GM12878 (cell line): ENCODE measurements around the gene SYNJ2. TPM values are rescaled to one million over a fixed set of nuclear protein-coding genes. Genes with fewer than 3 reads are reported as not detected.

Source experiments
- ATAC-seq: fragments of 200-7000 bp; cut with Tn5 transposase; 3 replicates; pipeline ENCODE4 v1.9.1; 2020; ENCODE audit warnings: mild to moderate bottlenecking, moderate library complexity
- BruUV-seq: library from RNA; stranded (reverse); fragments of 400-500 nt; replicated peaks from 2 replicates; lab custom pipeline; 2021; lab: Mats Ljungman, UMichigan
- CTCF ChIA-PET: fragments of 300-600 bp; sonication (Branson Sonifier 250); formaldehyde crosslinking; extraction: SDS; loops from one replicate; lab custom pipeline; 2021; ENCODE audit warnings: inconsistent platforms; lab: Yijun Ruan, JAX
- POLR2A ChIA-PET: fragments of 350-600 bp; formaldehyde crosslinking; extraction: SDS; loops from one replicate; lab custom pipeline; 2021; ENCODE audit warnings: inconsistent platforms; lab: Charles Lee
- RAD21 ChIA-PET: fragments of 300-600 bp; sonication (Branson Sonifier 250); formaldehyde crosslinking; loops from one replicate; lab custom pipeline; 2023; ENCODE audit warnings: antibody characterized with exemption; ENCODE audit not compliant: unreplicated experiment; lab: Charles Lee
- SMC1A ChIA-PET: fragments of 300-600 bp; sonication (Branson Sonifier 250); formaldehyde crosslinking; loops from one replicate; lab custom pipeline; 2023; ENCODE audit not compliant: unreplicated experiment, uncharacterized antibody; lab: Charles Lee
- DNase-seq: peaks from one replicate; pipeline ENCODE4 v3.0.0-alpha.2; 2011; ENCODE audit warnings: low read depth, low spot score
- FAIRE-seq: peaks from 3 replicates; lab custom pipeline; 2011; peaks lifted over from hg19 to GRCh38; lab: Jason Lieb, UNC
- H2AFZ ChIP-seq: 2 replicates; pipeline ENCODE4 v1.6.0; 2011; ENCODE audit warnings: low read depth, low read length, control low read depth; ENCODE audit not compliant: control insufficient read depth
- H3K27ac ChIP-seq: 2 replicates; pipeline ENCODE4 v1.5.1; 2011; ENCODE audit warnings: control low read depth; ENCODE audit not compliant: control insufficient read depth, insufficient read depth
- H3K27me3 ChIP-seq, 2 experiments: replicated peaks in 1 of 2; 2 replicates each; pipeline versions ENCODE4 v1.6.0 to v1.6.1; 2011; ENCODE audit warnings: low read length in 1 of 2; ENCODE audit not compliant: control insufficient read depth in 2 of 2, insufficient read depth in 2 of 2
- H3K36me3 ChIP-seq, 2 experiments: 2 replicates each; pipeline ENCODE4 v1.5.1; 2011; ENCODE audit warnings: low read length in 1 of 2; ENCODE audit not compliant: control insufficient read depth in 2 of 2, insufficient read depth in 2 of 2
- H3K4me1 ChIP-seq: 2 replicates; pipeline ENCODE4 v1.6.1; 2011; ENCODE audit warnings: mild to moderate bottlenecking, low read length, moderate library complexity, mixed read lengths; ENCODE audit not compliant: control insufficient read depth, insufficient read depth
- H3K4me2 ChIP-seq: 2 replicates; pipeline ENCODE4 v1.6.0; 2011; ENCODE audit warnings: control low read depth; ENCODE audit not compliant: control insufficient read depth, insufficient read depth
- H3K4me3 ChIP-seq: fragments of 200-600 bp; sonication (generic); 2 replicates; pipeline ENCODE4 v1.5.1; 2016
- H3K79me2 ChIP-seq: 2 replicates; pipeline ENCODE4 v1.6.0; 2011; ENCODE audit warnings: low read length; ENCODE audit not compliant: control insufficient read depth, insufficient read depth
- H3K9ac ChIP-seq: 2 replicates; pipeline ENCODE4 v1.8.0; 2011; ENCODE audit warnings: low read length, control low read depth, mixed read lengths; ENCODE audit not compliant: control insufficient read depth, insufficient read depth
- H3K9me3 ChIP-seq: replicated peaks from 3 replicates; pipeline ENCODE4 v1.5.1; 2011; ENCODE audit warnings: mild to moderate bottlenecking, low read length; ENCODE audit not compliant: control insufficient read depth, insufficient read depth
- H4K20me1 ChIP-seq: 2 replicates; pipeline ENCODE4 v1.6.0; 2011; ENCODE audit not compliant: control insufficient read depth, insufficient read depth
- ATF2 ChIP-seq: IDR thresholded peaks from 2 replicates; pipeline ENCODE4 v1.6.1; 2012; ENCODE audit warnings: low read length, inconsistent platforms
- ETV6 ChIP-seq, 2 experiments: fragments of 450-650 bp in 1 of 2; IDR thresholded peaks in 1 of 2; conservative IDR thresholded peaks in 1 of 2; 2 replicates each; pipeline ENCODE4 v1.6.1; 2014; ENCODE audit warnings: antibody characterized with exemption in 1 of 2, borderline replicate concordance in 1 of 2, low read depth in 1 of 2, mild to moderate bottlenecking in 1 of 2, moderate library complexity in 1 of 2
- HCFC1 ChIP-seq: fragments of 150-350 bp; IDR thresholded peaks from 2 replicates; pipeline ENCODE4 v1.6.1; 2014; ENCODE audit warnings: low read length
- IKZF1 ChIP-seq: fragments of 450-650 bp; conservative IDR thresholded peaks from 2 replicates; pipeline ENCODE4 v1.6.1; 2017; ENCODE audit warnings: antibody characterized with exemption, mild to moderate bottlenecking
- IKZF2 ChIP-seq, 2 experiments: fragments of 450-650 bp; IDR thresholded peaks; 2 replicates each; pipeline ENCODE4 v1.6.1; 2017; ENCODE audit warnings: mild to moderate bottlenecking in 2 of 2, moderate library complexity in 2 of 2
- MEF2A ChIP-seq: IDR thresholded peaks from 2 replicates; pipeline ENCODE4 v1.6.1; 2011; ENCODE audit warnings: low read depth, mild to moderate bottlenecking, low read length, moderate library complexity; ENCODE audit not compliant: insufficient read depth
- MTA2 ChIP-seq: fragments of 450-650 bp; IDR thresholded peaks from 2 replicates; pipeline ENCODE4 v1.6.1; 2016; ENCODE audit warnings: low read depth, mild to moderate bottlenecking, moderate library complexity
- NFXL1 ChIP-seq: fragments of 450-650 bp; IDR thresholded peaks from 2 replicates; pipeline ENCODE4 v1.6.1; 2017; ENCODE audit warnings: antibody characterized with exemption, mild to moderate bottlenecking, borderline replicate concordance
- PML ChIP-seq: IDR thresholded peaks from 2 replicates; pipeline ENCODE4 v1.6.1; 2012; ENCODE audit warnings: low read length, inconsistent platforms
- POU2F2 ChIP-seq: IDR thresholded peaks from 3 replicates; pipeline ENCODE4 v1.6.1; 2011; ENCODE audit warnings: low read depth, mild to moderate bottlenecking, low read length, borderline replicate concordance
- RELB ChIP-seq: fragments of 450-650 bp; IDR thresholded peaks from 2 replicates; pipeline ENCODE4 v1.6.1; 2017; ENCODE audit warnings: low read depth, mild to moderate bottlenecking, moderate library complexity
- SMARCA5 ChIP-seq: fragments of 450-650 bp; IDR thresholded peaks from 2 replicates; pipeline ENCODE4 v1.6.1; 2017; ENCODE audit warnings: mild to moderate bottlenecking
- SP1 ChIP-seq: IDR thresholded peaks from one replicate; pipeline ENCODE4 v1.6.1; 2011; ENCODE audit warnings: low read depth, low read length
- SPI1 ChIP-seq: IDR thresholded peaks from 2 replicates; pipeline ENCODE4 v1.6.1; 2011; ENCODE audit warnings: low read depth, mild to moderate bottlenecking, low read length, moderate library complexity, borderline replicate concordance; ENCODE audit not compliant: insufficient read depth
- ZBTB4 ChIP-seq: fragments of 450-650 bp; formaldehyde crosslinking; IDR thresholded peaks from 2 replicates; pipeline ENCODE4 v1.4.0; 2022; ENCODE audit warnings: mild to moderate bottlenecking, moderate library complexity
- ZNF384 ChIP-seq: IDR thresholded peaks from 2 replicates; pipeline ENCODE4 v1.6.1; 2012; ENCODE audit warnings: low read depth, mild to moderate bottlenecking, low read length, improper control_type of control experiment, borderline replicate concordance
- WGBS: methylation state at CpG from one replicate; pipeline ENCODE4 v1.1.6; 2016; ENCODE audit warnings: low lambda C conversion rate; ENCODE audit not compliant: insufficient replicate concordance, insufficient coverage; ENCODE audit errors: missing lambda C conversion rate; 5-methylcytosine and 5-hydroxymethylcytosine counted together
- in situ Hi-C: fragments of 300-500 bp; cut with MboI; formaldehyde crosslinking; loops from 9 replicates; pipeline ENCODE4 v1.14.3; 2018; ENCODE audit warnings: mixed read lengths
- intact Hi-C: fragments of 100-400 bp; cut with micrococcal nuclease; formaldehyde crosslinking; loops from one replicate; pipeline ENCODE4 v1.14.2; 2022; ENCODE audit not compliant: unreplicated experiment
- polyA plus RNA-seq, 11 experiments: library from polyadenylated mRNA; depleted of rRNA in 4 of 11; unstranded in 6 of 11; stranded (reverse) in 5 of 11; fragments of >200 nt; fragmentation: Nextera tagmentation in 4 of 11; fragmentation: Illumina TruSeq in 1 of 11; extraction: Ambion mirVana in 4 of 11; extraction: Trizol in 1 of 11; gene quantifications; 1 replicate in 1 of 11; 2 replicates in 10 of 11; pipeline versions ENCODE4 v1.2.1 to v1.2.3, GENCODE V29; 2011 to 2016; ENCODE audit warnings: inconsistent platforms in 2 of 11, missing spikeins in 2 of 11, low read depth in 1 of 11
- total RNA-seq, 4 experiments: library from RNA; depleted of rRNA in 3 of 4; stranded (reverse); fragments of >200 nt in 3 of 4; fragmentation: Illumina TruSeq in 1 of 4; extraction: Trizol in 1 of 4; gene quantifications; 2 replicates each; pipeline versions ENCODE4 v1.2.1 to v1.2.3, GENCODE V29; 2013 to 2021

The SYNJ2 gene
- total and polyA plus RNA-seq, 10 of the 15 experiments (the other 5 are each of a cell fraction or from before 2014, with no cell fraction given) = 0.11 to 1.8 (median 0.57) TPM

GRCh38 chr6:158008864-158009113 lies 27.1 kb downstream of the SYNJ2 start (continued):
- TF ChIP-seq RELB (no peak), HCFC1 (no peak), ZBTB4 (CRISPR knock-in tag) (no peak)

GRCh38 chr6:158009114-158009891 lies 27.6 kb downstream of the SYNJ2 start:
- no peaks in the 10 kb centered on the region for H3K9me3 ChIP-seq
- ChIA-PET POLR2A (no interaction called here), RAD21 (interaction anchor here (0.5 kb wide), 1 partner anchor 1760 kb away, joined by 3 read pairs; no protein-coding TSS in a partner anchor), SMC1A (no interaction called here), CTCF (interaction anchor here (0.6 kb wide), 1 partner anchor 504 kb away, joined by 4 read pairs; no protein-coding TSS in a partner anchor)
- no peak overlapping the region for H3K9ac ChIP-seq
- intact Hi-C loops = no loop called here
- 66% methylated on average over 13 of the region's 13 CpGs for WGBS
- H3K4me2 ChIP-seq = peak overlapping the region; percentile 49
- 0 out of 2 replicates have a peak overlapping the region, but pooled peaks have one; percentile 8 for H3K4me3 ChIP-seq
- peak overlapping the region; percentile 1; the same call in 1 of the 2 replicates for H3K27ac ChIP-seq
- H2AFZ ChIP-seq = peak overlapping the region; percentile 65
- H3K4me1 ChIP-seq = peaks cover 42% of the 10 kb centered on the region
- H3K79me2 ChIP-seq = peaks cover 3% of the 10 kb centered on the region
- ATAC-seq (no peak; the same call in 2 of the 3 replicates), DNase-seq (no peak), FAIRE-seq (peak; percentile 41)
- H4K20me1 ChIP-seq = no peaks in the 10 kb centered on the region
- no TSS peak for BruUV-seq
- H3K36me3 ChIP-seq = no peaks in the 10 kb centered on the region
- in situ Hi-C loops = no loop called here
- H3K27me3 ChIP-seq = no peaks in the 10 kb centered on the region
- TF ChIP-seq IKZF2 (IDR thresholded peaks at IDR 0.05) (peak in 1 of 2 experiments; percentile 40; a peak in 1 of 4 replicates), SMARCA5 (no peak), POU2F2 (no peak), ETV6 (conservative IDR thresholded peaks at IDR 0.05 in 1 of 2, IDR thresholded peaks at IDR 0.05 in 1 of 2; ENCODE audit: borderline replicate concordance in 1 of 2, low read depth in 1 of 2) (0 out of 4 replicates have a peak, but pooled peaks of 1 of the 2 experiments have one; percentile 14), MEF2A (peak; percentile 31; the same call in 1 of the 2 replicates), NFXL1 (no peak), ATF2 (0 out of 2 replicates have a peak, but pooled peaks have one; percentile 26), SP1 (peak; percentile 51), MTA2 (no peak), SPI1 (peak; percentile 34; the same call in 1 of the 2 replicates), ZNF384 (no peak), IKZF1 (peak; percentile 37), PML (no peak)
